D721Med (cell line): ENCODE results near the gene MVD.
A peak's percentile ranks its signal among the peaks of the same experiment; 100 is the strongest.

Experiments used
- DNase-seq: peaks from one replicate; pipeline ENCODE4 v3.0.0; 2011; ENCODE audit warnings: low spot score; ENCODE audit not compliant: insufficient read length
- FAIRE-seq: peaks from 2 replicates; lab custom pipeline; 2011; peaks lifted over from hg19 to GRCh38; lab: Jason Lieb, UNC
- TF ChIP-seq, protein P1 (sequence below): IDR thresholded peaks from 2 replicates; pipeline ENCODE4 v1.5.1; 2012; ENCODE audit warnings: mild to moderate bottlenecking, control low read depth; ENCODE audit not compliant: insufficient read depth; ENCODE audit errors: missing control alignments

Gene MVD, protein sequence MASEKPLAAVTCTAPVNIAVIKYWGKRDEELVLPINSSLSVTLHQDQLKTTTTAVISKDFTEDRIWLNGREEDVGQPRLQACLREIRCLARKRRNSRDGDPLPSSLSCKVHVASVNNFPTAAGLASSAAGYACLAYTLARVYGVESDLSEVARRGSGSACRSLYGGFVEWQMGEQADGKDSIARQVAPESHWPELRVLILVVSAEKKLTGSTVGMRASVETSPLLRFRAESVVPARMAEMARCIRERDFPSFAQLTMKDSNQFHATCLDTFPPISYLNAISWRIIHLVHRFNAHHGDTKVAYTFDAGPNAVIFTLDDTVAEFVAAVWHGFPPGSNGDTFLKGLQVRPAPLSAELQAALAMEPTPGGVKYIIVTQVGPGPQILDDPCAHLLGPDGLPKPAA

DNA sequence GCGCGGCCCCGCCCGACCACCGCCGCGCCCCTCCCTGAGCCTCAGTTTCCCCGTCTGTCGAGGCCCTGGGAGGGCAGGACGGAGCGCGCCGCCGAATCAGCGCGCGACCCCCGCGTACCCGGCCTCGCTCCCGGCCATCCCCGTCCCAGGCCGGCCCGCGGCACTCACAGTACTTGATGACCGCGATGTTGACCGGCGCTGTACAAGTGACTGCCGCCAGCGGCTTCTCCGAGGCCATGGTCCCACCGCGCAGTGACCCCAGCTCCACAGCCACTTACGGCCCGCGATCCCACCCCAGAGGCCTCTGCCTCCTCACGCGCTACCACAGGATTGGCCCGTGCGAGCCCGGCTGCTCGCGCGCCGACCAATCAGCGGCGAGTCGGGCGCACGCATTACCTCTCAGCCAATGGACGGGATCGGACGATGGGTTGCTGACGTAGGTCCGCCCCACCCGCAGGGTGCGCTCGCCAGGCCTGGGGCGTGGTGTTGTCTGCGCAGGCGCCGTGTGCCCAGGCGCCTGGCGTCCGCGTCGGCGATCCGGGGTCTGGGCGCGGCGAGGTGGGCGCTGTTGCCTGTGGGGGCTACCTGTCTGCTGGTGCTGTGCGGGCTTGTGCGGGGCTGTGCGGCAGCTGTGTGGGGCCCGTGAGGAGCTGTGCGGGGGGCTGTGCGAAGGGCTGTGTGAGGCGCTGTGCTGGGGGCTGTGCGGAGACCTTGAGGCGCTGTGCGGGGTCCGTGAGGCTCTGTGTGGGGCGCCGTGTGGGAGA, at the start of gene MVD:
Gene MVD (minus strand): TSS at position 249 of the 764 bp plus-strand sequence. CDS start 11 bp downstream, at position 238.
- TF ChIP-seq, protein P1, sequence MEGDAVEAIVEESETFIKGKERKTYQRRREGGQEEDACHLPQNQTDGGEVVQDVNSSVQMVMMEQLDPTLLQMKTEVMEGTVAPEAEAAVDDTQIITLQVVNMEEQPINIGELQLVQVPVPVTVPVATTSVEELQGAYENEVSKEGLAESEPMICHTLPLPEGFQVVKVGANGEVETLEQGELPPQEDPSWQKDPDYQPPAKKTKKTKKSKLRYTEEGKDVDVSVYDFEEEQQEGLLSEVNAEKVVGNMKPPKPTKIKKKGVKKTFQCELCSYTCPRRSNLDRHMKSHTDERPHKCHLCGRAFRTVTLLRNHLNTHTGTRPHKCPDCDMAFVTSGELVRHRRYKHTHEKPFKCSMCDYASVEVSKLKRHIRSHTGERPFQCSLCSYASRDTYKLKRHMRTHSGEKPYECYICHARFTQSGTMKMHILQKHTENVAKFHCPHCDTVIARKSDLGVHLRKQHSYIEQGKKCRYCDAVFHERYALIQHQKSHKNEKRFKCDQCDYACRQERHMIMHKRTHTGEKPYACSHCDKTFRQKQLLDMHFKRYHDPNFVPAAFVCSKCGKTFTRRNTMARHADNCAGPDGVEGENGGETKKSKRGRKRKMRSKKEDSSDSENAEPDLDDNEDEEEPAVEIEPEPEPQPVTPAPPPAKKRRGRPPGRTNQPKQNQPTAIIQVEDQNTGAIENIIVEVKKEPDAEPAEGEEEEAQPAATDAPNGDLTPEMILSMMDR: no peak
- no peak for FAIRE-seq
- peak; percentile 83 for DNase-seq

DNA sequence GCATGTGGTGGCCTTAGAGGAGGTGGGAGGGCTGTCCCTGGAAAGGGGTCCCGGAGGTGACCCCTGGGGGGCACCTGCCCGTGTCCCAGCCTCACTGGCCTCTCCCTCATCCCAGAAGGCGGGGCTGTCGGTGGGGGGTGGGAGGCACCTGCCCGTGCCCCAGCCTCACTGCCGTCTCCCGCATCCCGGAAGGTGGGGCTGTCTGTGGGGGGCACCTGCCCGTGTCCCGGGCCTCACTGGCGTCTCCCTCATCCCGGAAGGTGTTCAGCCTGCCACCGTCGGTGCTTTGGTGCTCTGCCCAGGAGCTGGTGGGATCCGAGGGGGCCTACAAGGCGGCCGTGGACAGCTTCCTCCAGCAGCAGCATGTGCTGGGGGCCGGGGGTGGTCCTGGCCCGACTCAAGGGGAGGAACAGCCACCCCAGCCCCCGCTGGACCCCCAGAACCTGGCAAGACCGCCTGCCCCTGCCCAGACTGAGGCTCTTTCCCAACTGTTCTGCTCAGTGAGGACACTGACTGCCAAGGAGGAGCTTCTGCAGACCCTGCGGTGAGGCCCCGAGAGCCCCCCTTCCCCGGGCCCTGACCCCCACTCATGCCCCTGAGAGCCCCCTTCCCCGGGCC, 49.6 kb upstream of the MVD start:
- FAIRE-seq (no peak), DNase-seq (no peak)
- TF ChIP-seq, protein P1: no peak

DNA sequence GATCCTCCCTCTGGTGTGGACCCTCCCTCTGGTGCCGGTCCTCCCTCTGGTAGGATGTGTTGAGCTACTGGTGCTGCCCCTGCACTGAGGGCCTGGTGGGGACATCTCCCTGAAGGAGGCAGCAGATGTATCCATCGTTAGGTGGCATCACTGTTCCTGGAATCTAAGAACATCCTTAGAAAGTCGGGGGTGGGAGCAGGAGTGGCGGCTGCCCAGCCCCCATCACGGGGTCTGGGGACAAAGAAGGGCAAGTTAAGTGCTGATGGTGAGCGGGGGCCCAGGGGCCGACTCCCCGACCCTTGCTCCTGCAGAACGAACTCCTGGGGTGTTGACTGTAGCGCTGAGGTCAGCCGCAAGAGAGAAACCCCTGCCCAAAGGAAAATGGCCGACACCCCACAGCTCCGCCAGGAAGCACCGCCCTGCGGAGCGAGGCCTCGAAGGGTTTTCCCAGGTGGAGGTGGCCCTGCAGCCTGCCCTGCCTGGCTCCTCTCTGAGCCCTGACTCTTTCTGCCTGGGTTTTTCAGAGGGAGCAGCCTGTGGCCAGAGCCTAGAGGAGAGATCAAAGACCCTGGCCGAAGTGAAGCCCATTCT, 49.0 kb upstream of the MVD start:
- DNase-seq (no peak), FAIRE-seq (no peak)

DNA sequence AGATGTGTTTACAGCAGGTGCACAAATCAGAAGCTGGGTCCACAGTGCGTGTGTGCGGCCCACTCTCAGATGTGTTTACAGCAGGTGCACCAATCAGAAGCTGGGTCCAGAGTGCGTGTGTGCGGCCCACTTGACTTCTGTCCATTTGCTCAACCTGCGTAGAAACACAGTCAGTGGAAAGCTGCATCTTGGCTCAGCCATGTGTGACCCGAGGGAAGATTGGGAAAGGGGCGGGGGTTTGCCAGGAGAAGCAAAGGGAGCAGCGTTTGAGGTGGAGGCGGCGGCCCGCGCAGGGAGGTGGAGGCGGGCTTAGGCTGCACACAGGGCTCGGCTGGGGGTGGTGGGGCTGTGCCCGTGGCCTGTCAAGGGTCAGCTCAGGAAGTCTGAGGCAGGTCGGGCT, 47.7 kb upstream of the MVD start:
- FAIRE-seq (no peak), DNase-seq (no peak)
- TF ChIP-seq, protein P1: no peak

More for the DNA sequence above, 49.0 kb upstream of the MVD start:
- TF ChIP-seq, protein P1: no peak

DNA sequence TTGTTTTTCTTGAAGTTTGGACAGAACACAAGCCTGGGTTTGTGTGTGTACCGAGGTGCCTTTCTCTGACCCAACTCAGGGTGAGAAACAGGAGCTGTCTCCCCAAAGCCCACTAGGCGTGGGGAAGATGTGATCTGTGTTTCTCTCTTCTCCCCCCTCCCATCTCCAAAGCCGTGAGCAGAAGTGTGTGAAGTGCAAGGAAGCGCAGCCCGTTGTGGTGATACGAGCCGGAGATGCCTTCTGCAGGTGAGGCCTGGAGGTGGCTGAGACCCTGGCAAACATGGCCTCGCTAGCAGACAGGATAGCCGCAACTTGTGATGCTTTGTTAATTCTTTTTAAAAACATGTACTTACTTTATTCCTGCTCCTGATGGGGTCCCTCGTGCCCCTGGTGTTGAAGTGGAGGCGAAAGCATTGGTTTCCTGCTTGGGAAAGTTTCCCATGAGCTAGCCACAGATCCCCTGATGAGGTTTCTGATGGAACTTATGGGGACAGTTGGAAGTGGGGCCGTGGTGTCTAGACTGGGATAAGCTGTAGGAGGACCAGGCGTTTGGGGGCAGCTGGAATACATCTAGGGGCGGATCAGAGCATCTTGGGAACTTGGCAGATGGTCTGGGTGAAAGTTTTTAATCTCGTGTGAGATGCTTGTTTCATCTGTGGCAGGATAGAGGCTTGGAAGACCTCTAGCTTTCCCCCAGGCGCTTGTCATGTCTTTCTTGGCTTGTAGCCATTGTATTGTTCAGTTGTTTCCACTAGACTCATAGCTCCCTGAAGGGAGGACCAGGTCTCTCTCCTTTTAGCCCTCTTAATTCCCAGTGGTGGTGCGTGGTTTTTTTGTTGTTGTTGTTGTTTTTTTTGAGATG, 44.3 kb upstream of the MVD start:
- TF ChIP-seq, protein P1: no peak
- no peak for DNase-seq
- FAIRE-seq: no peak

DNA sequence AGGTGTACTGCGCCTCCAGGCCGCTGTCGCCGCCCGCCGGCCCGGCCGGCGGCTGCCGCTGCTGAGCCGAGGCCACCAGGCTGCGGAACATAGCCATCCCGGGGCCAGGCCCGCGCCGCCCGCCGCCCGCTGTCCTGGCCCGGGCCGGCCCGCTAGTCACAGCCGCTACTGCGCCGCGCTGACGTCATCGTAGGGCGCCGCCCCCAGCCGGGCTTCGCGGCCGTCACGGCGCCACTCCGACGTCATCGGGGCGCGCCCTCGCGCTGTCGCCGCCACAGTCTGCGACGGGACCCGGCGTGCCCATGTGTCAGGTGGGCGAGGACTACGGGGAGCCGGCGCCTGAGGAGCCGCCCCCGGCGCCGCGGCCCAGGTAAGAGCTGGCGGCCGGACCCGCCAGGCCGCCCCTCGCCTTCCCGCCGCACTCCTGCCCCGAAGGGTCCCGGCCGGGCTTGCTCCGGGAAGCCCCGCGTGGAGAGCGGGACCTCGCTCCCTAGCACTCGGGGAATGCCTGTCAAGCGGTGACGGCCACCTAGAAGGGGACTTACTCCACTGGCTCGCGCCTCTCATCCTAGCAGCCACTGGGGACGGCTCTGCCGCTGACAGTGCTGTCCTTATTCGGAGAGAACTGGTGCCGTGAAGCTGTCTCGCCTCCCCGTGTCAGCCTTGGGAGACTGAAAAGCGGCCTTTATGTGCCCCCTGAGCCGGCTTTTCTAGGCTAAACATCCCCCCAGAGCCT, 43.5 kb upstream of the MVD start, which contains the start of the genes CTU2 and RNF166:
Gene CTU2 (plus strand): TSS at position 275 of the 736 bp plus-strand sequence. CDS start 28 bp downstream, at position 303.
Gene RNF166 (minus strand): TSS at position 180 of the 736 bp plus-strand sequence. CDS start 83 bp downstream, at position 97.
- TF ChIP-seq, protein P1: no peak
- no peak for FAIRE-seq
- DNase-seq: peak; percentile 84
